EL (cell line): Measurements from ENCODE around the gene VCX3A.
"Not testable (repeated sequence)": the region's sequence is repeated elsewhere in the genome, so short reads cannot be mapped to it uniquely, and the experiment has no call there.

Experiments
- DNase-seq: peaks from one replicate; pipeline ENCODE4 v3.0.0-alpha.2; 2016

VCX3A gene

GRCh38 chrX:6535018-6535417 lies at the start of gene VCX3A:
TSS of gene VCX3A (minus strand) at chrX:6535118. CDS start at chrX:6534497, 621 bp downstream.
- not testable (repeated sequence) for DNase-seq

- DNase-seq = no peak
Measured at GRCh38 chrX:6574762-6575161, 39.8 kb upstream of the VCX3A start.

DNA sequence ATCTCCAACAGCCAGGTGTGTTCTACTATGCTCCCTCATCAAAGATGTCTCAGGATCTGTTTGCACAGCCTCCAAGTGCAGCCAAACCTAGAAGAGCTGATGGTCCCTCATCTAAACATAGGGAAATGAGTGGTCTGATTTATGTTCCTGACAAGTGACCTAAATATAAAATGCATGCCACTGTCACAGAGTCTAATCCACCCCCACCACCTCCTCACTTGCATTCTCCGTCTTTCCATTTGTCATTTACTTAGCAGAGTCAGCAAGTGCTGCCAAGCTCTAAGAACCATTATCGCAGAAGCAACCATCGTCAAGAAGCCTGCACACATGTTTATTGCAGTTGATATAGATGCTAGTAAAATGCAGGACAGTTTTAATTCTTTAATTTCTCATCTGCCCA lies 33.1 kb upstream of the VCX3A start:
- no peak for DNase-seq

DNA sequence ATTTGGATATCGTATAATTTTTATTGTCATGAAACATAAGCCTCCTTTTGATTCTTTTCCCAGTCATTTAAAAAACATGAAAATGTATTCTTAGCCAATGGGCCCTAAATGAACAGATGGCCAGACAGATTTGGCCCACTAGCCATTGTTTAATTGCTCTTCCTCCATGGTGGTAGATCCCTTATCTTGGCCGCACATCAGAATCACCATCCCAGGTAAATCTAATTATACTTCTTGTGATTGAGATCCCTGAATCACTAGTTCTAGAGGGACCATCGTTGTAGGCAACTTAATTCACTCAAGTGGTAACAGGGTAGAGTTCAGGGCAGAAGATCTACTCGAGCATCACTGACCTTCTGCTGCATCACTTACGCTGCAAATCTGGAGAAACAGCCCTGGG lies 24.1 kb upstream of the VCX3A start:
- no peak for DNase-seq

DNA sequence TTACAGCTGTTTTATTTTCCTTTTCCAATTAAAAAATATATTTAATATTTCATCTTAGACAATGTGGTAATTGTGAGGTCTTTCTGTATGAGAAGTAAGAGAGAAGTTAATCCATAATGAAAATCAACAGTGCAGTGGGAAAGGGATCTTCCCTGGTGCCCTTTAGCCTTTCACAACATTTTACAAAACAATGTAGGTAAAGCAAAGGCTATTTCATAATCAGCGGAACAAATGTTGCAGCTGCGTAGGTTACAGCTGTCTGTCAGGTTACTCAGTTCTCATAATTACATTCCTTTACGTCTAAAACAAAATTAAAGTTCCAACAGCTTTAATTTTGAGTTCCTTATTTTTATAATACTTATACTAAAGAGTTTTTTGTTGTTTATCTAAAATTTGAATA lies 22.8 kb upstream of the VCX3A start:
- no peak for DNase-seq

DNA sequence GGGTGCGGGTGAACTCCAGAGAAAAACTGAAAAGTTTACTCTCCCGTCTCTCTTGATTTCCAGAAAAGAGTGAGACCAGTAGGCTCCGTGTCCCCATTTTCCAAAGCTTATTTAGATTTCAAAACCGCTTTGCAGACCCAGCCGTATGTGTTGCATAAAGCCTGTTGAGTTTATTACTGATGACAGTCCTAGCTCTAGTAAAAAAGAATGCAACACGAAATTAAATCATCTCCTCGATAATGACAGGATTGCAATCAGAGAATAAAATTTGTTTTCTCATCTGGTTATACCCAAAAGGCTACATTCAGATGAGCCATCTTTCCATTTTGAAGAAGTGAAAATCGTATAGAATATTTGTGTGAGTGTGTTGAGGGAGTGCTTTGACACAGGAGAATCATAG lies 16.1 kb upstream of the VCX3A start:
- no peak for DNase-seq

DNA sequence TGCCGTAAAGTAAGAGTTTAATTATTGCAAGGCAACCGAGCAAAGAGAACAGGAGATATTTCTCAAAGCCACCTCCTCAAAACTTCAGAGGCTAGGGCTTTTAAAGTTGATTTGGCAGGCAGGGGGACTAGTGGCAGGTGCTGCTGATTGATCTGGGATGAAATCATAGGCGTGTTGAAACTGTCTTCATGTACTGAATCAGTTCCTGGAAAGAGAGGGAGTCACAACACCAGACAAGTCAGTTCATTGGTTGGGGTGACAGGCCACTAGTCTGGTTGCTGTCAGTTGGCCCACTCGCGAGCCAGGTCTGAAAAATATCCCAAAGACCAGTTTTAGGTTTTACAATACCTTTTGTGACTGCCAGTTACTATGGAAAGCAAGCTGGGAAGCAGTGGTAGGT lies 10.8 kb upstream of the VCX3A start:
- no peak for DNase-seq

DNA sequence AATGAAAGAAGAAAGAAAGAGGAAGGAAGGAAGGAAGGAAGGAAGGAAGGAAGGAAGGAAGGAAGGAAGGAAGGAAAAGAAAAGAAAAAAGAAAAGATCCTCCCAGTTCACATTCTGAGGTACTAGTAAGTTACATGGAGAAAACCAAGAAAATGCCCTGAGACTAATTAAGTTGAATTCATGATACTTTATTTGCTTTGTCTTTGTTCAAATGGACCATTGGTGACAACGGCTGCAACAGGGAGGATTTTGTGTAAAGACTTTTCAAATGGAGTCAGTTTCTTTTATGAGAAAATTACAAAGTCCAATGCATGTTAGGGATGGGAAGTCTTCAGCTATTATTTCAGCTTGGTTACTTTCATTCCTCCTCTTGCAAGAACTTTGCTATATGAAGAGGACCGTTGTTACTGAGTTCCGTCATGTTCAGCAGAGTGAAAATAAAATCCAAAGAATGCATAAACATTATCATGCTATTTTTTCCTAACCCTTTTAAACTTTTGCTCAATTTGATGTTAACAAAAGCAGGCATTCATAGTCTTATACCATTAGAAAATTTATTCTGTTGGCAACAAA lies 8.3 kb downstream of the VCX3A start:
- no peak for DNase-seq

- DNase-seq = no peak
Measured at GRCh38 chrX:6517376-6517775, 17.5 kb downstream of the VCX3A start.

DNA sequence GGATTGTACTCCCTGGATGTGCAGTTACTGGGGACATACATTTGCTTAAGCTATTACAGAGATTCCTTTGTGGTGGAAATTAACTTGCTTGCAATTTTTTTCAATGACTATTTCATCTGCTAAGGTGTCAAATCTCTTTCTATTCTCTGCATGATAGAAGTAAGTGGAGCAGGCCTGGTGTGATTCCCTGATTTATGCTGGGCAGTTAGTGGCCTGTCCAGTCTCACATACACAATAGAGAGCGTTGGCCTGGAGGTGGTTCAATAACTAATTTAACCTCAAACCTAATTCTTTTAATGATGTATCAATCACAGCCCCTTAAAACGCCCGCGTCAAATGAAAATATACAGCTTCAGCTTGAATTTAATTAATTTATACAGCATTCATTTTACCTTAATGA lies 28.5 kb downstream of the VCX3A start:
- no peak for DNase-seq

DNA sequence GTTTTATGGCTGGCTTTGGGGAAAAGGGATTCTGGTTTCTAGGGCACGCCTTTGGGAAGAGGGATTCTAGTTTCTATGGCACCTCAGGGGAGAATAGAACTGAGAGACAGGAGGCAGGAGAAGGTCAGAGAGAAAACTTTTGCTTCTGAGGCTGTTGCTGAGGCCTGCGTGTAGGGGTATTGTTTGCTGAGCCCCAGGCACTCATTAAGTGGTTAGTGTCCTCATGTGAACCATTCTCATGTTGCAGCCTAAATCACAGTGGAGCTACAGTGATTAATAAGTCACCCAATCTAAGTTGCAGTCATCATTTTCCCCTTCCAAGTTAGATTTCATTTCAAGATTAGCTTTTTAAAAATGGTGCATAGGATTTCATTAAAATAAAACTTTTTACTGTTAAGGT lies 29.0 kb downstream of the VCX3A start:
- no peak for DNase-seq

GRCh38 chrX:6500719-6501118 lies 34.2 kb downstream of the VCX3A start:
- no peak for DNase-seq

DNA sequence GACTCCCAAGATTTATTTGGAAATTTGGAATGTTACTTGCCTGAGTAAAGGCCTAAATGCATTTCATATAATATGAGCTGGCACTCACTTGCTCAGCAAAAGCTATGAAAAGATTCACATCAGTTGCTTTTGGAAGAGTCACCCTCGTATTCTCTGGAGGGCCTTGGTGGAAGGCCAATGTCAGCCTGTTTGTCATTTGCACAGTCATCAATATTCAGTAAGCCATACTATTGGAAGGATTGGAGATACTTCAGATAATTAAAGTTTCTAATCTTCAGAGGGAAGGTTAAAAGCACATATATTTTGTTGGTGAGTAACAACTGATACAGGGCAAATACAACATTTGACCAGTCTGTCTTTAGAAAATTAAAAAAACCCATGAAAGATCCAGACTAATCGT lies 36.6 kb downstream of the VCX3A start:
- no peak for DNase-seq
